WTC11 (cell line): ENCODE measurements around the gene CCNL1. TPM values are rescaled to one million over a fixed set of nuclear protein-coding genes. Genes with fewer than 3 reads are reported as not detected.

ENCODE experiments used
- ATAC-seq: fragments of 200-7000 bp; cut with Tn5 transposase; 2 replicates; pipeline ENCODE4 v1.10.0; 2021; ENCODE audit warnings: mild to moderate bottlenecking, moderate library complexity
- CTCF ChIA-PET: fragments of 300-600 bp; sonication (Branson Sonifier 250); formaldehyde crosslinking; loops from one replicate; lab custom pipeline; 2021; ENCODE audit warnings: antibody characterized with exemption; lab: Charles Lee
- POLR2A ChIA-PET: fragments of 350-600 bp; sonication (Branson Sonifier 250); formaldehyde crosslinking; loops from one replicate; lab custom pipeline; 2021; ENCODE audit warnings: antibody characterized with exemption; lab: Charles Lee
- DNase-seq: peaks from one replicate; pipeline ENCODE4 v3.0.0; 2021; ENCODE audit warnings: low spot score
- H3K27ac Mint-ChIP-seq: 2 replicates; pipeline ENCODE4 v1.8.0; 2021; ENCODE audit warnings: mixed read lengths
- H3K27me3 Mint-ChIP-seq: 2 replicates; pipeline ENCODE4 v1.8.0; 2021; ENCODE audit warnings: low read depth, mild to moderate bottlenecking, moderate library complexity, mixed read lengths
- H3K36me3 Mint-ChIP-seq: 2 replicates; pipeline ENCODE4 v1.8.0; 2021; ENCODE audit warnings: mixed read lengths
- H3K4me1 Mint-ChIP-seq: 2 replicates; pipeline ENCODE4 v1.8.0; 2022; ENCODE audit warnings: mixed read lengths
- H3K4me3 Mint-ChIP-seq: 2 replicates; pipeline ENCODE4 v1.8.0; 2021; ENCODE audit warnings: mild to moderate bottlenecking, moderate library complexity, mixed read lengths
- H3K9me3 Mint-ChIP-seq: 2 replicates; pipeline ENCODE4 v1.8.0; 2021; ENCODE audit warnings: mixed read lengths
- ATF1 ChIP-seq: sonication (generic); formaldehyde crosslinking; IDR thresholded peaks from 2 replicates; pipeline ENCODE4 v1.8.1; 2023; ENCODE audit warnings: mild to moderate bottlenecking, moderate library complexity, missing genetic modification reagents
- CTCF ChIP-seq: fragments of 200-600 bp; IDR thresholded peaks from 2 replicates; pipeline ENCODE4 v1.8.0; 2022; ENCODE audit warnings: antibody characterized with exemption
- ESRRA ChIP-seq: sonication (generic); formaldehyde crosslinking; IDR thresholded peaks from 2 replicates; pipeline ENCODE4 v1.8.1; 2022; ENCODE audit warnings: mild to moderate bottlenecking, missing genetic modification reagents, borderline replicate concordance
- GABPB1 ChIP-seq: sonication (generic); formaldehyde crosslinking; IDR thresholded peaks from 2 replicates; pipeline ENCODE4 v1.8.1; 2023; ENCODE audit warnings: mild to moderate bottlenecking, missing genetic modification reagents
- GTF2I ChIP-seq: fragments of 250-450 bp; sonication (Bioruptor Pico); conservative IDR thresholded peaks from 2 replicates; pipeline ENCODE4 v1.4.0; 2021; ENCODE audit warnings: mild to moderate bottlenecking
- MYBL2 ChIP-seq: sonication (generic); formaldehyde crosslinking; IDR thresholded peaks from 2 replicates; pipeline ENCODE4 v1.8.1; 2023; ENCODE audit warnings: mild to moderate bottlenecking, moderate library complexity, missing genetic modification reagents
- NR3C1 ChIP-seq: sonication (generic); formaldehyde crosslinking; conservative IDR thresholded peaks from 2 replicates; pipeline ENCODE4 v1.8.1; 2023; ENCODE audit warnings: low read depth, mild to moderate bottlenecking, missing genetic modification reagents
- STAT6 ChIP-seq: sonication (generic); formaldehyde crosslinking; conservative IDR thresholded peaks from 2 replicates; pipeline ENCODE4 v1.8.1; 2023; ENCODE audit warnings: mild to moderate bottlenecking, low read depth, missing genetic modification reagents, moderate library complexity
- TCF7 ChIP-seq: sonication (generic); formaldehyde crosslinking; IDR thresholded peaks from 2 replicates; pipeline ENCODE4 v1.8.0; 2022; ENCODE audit warnings: mild to moderate bottlenecking, low read depth, missing genetic modification reagents, moderate library complexity
- ZNF423 ChIP-seq: fragments of 250-450 bp; sonication (Bioruptor Pico); IDR thresholded peaks from 2 replicates; pipeline ENCODE4 v2.1.2; 2022; ENCODE audit warnings: mild to moderate bottlenecking, moderate library complexity
- total RNA-seq: library from RNA; stranded (reverse); gene quantifications from 3 replicates; pipeline ENCODE4 v1.2.3, GENCODE V29; 2021
- TF ChIP-seq, protein P1 (sequence below): sonication (generic); formaldehyde crosslinking; IDR thresholded peaks from 2 replicates; pipeline ENCODE4 v1.8.1; 2022; ENCODE audit warnings: missing genetic modification reagents, borderline replicate concordance
- TF ChIP-seq, protein P2 (sequence below): sonication (generic); formaldehyde crosslinking; IDR thresholded peaks from 2 replicates; pipeline ENCODE4 v1.8.0; 2023; ENCODE audit warnings: missing genetic modification reagents, mild to moderate bottlenecking, borderline replicate concordance
- TF ChIP-seq, protein P3 (sequence below): fragments of 250-450 bp; sonication (Bioruptor Pico); IDR thresholded peaks from 2 replicates; pipeline ENCODE4 v1.9.0; 2021; ENCODE audit warnings: mild to moderate bottlenecking

Gene CCNL1
- total RNA-seq, 1 experiment from 2014 or later: 79.6 TPM

- TF ChIP-seq, protein P1, sequence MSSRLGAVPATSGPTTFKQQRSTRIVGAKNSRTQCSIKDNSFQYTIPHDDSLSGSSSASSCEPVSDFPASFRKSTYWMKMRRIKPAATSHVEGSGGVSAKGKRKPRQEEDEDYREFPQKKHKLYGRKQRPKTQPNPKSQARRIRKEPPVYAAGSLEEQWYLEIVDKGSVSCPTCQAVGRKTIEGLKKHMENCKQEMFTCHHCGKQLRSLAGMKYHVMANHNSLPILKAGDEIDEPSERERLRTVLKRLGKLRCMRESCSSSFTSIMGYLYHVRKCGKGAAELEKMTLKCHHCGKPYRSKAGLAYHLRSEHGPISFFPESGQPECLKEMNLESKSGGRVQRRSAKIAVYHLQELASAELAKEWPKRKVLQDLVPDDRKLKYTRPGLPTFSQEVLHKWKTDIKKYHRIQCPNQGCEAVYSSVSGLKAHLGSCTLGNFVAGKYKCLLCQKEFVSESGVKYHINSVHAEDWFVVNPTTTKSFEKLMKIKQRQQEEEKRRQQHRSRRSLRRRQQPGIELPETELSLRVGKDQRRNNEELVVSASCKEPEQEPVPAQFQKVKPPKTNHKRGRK (CRISPR knock-in tag): no peak
- no peak for TF ChIP-seq MYBL2 (CRISPR knock-in tag)
- no peak for TF ChIP-seq GTF2I (CRISPR knock-in tag)
- peak; percentile 70; the same call in 1 of the 2 replicates for TF ChIP-seq GABPB1 (CRISPR knock-in tag)
- TF ChIP-seq, protein P2, sequence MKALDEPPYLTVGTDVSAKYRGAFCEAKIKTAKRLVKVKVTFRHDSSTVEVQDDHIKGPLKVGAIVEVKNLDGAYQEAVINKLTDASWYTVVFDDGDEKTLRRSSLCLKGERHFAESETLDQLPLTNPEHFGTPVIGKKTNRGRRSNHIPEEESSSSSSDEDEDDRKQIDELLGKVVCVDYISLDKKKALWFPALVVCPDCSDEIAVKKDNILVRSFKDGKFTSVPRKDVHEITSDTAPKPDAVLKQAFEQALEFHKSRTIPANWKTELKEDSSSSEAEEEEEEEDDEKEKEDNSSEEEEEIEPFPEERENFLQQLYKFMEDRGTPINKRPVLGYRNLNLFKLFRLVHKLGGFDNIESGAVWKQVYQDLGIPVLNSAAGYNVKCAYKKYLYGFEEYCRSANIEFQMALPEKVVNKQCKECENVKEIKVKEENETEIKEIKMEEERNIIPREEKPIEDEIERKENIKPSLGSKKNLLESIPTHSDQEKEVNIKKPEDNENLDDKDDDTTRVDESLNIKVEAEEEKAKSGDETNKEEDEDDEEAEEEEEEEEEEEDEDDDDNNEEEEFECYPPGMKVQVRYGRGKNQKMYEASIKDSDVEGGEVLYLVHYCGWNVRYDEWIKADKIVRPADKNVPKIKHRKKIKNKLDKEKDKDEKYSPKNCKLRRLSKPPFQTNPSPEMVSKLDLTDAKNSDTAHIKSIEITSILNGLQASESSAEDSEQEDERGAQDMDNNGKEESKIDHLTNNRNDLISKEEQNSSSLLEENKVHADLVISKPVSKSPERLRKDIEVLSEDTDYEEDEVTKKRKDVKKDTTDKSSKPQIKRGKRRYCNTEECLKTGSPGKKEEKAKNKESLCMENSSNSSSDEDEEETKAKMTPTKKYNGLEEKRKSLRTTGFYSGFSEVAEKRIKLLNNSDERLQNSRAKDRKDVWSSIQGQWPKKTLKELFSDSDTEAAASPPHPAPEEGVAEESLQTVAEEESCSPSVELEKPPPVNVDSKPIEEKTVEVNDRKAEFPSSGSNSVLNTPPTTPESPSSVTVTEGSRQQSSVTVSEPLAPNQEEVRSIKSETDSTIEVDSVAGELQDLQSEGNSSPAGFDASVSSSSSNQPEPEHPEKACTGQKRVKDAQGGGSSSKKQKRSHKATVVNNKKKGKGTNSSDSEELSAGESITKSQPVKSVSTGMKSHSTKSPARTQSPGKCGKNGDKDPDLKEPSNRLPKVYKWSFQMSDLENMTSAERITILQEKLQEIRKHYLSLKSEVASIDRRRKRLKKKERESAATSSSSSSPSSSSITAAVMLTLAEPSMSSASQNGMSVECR (CRISPR knock-in tag): no peak
- H3K4me3 Mint-ChIP-seq: no peak overlapping the region
- H3K27me3 Mint-ChIP-seq: no peaks in the 10 kb centered on the region
- DNase-seq: no peak
- ChIA-PET CTCF (interaction anchor here (0.5 kb wide), 1 partner anchor 1139 kb away, joined by 3 read pairs; no protein-coding TSS in a partner anchor), POLR2A (interaction anchor here (1.3 kb wide), 1 partner anchor 33 kb away, joined by 3 read pairs; no protein-coding TSS in a partner anchor)
- no peaks in the 10 kb centered on the region for H3K4me1 Mint-ChIP-seq
- no peak for ATAC-seq
- no peaks in the 10 kb centered on the region for H3K36me3 Mint-ChIP-seq
- no peak overlapping the region for H3K27ac Mint-ChIP-seq
- H3K9me3 Mint-ChIP-seq: no peaks in the 10 kb centered on the region
Measured at GRCh38 chr3:157122116-157122515, 37.8 kb downstream of the CCNL1 start.

DNA sequence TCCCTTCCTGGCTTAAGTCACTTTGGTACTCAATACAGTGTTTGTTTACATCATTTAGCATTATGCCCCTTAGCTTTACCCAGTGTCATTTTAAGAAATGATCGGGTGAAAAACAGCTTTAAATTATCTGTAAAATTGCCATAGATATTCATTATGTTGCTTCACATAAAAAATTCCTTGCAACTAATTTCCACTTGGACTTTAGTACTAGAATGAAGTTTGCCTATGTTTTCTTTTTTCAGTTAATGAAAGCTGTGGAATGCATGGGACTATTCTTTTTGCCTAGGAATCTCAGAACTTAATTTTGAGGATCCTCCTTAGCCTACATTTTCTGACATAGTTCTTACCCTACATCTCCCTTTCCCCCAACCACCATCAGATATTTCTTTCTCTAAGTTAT lies 38.4 kb downstream of the CCNL1 start:
- CTCF ChIA-PET: interaction anchor here (1.0 kb wide), 1 partner anchor 16 kb away, joined by 3 read pairs; no protein-coding TSS in a partner anchor
- Mint-ChIP-seq H3K27me3 (no peaks in the 10 kb centered on the region), H3K4me3 (no peak overlapping the region), H3K27ac (no peak overlapping the region), H3K4me1 (no peaks in the 10 kb centered on the region), H3K36me3 (no peaks in the 10 kb centered on the region), H3K9me3 (no peaks in the 10 kb centered on the region)
- POLR2A ChIA-PET: interaction anchor here (1.3 kb wide), 1 partner anchor 33 kb away, joined by 3 read pairs; no protein-coding TSS in a partner anchor
- DNase-seq (no peak), ATAC-seq (no peak)
- TF ChIP-seq ZNF423 (CRISPR knock-in tag) (no peak), ATF1 (CRISPR knock-in tag) (no peak), TCF7 (CRISPR knock-in tag) (no peak), NR3C1 (CRISPR knock-in tag) (no peak), ESRRA (CRISPR knock-in tag) (no peak), CTCF (no peak), STAT6 (no peak)
- TF ChIP-seq, protein P3, sequence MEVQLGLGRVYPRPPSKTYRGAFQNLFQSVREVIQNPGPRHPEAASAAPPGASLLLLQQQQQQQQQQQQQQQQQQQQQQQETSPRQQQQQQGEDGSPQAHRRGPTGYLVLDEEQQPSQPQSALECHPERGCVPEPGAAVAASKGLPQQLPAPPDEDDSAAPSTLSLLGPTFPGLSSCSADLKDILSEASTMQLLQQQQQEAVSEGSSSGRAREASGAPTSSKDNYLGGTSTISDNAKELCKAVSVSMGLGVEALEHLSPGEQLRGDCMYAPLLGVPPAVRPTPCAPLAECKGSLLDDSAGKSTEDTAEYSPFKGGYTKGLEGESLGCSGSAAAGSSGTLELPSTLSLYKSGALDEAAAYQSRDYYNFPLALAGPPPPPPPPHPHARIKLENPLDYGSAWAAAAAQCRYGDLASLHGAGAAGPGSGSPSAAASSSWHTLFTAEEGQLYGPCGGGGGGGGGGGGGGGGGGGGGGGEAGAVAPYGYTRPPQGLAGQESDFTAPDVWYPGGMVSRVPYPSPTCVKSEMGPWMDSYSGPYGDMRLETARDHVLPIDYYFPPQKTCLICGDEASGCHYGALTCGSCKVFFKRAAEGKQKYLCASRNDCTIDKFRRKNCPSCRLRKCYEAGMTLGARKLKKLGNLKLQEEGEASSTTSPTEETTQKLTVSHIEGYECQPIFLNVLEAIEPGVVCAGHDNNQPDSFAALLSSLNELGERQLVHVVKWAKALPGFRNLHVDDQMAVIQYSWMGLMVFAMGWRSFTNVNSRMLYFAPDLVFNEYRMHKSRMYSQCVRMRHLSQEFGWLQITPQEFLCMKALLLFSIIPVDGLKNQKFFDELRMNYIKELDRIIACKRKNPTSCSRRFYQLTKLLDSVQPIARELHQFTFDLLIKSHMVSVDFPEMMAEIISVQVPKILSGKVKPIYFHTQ (CRISPR knock-in tag): no peak
